Measurements from ENCODE around the gene KLHL17. TPM values are rescaled to one million over a fixed set of nuclear protein-coding genes. Genes with fewer than 3 reads are reported as not detected.

KLHL17 gene
- total RNA-seq, 1 experiment from 2014 or later, result 58.8 TPM

DNA sequence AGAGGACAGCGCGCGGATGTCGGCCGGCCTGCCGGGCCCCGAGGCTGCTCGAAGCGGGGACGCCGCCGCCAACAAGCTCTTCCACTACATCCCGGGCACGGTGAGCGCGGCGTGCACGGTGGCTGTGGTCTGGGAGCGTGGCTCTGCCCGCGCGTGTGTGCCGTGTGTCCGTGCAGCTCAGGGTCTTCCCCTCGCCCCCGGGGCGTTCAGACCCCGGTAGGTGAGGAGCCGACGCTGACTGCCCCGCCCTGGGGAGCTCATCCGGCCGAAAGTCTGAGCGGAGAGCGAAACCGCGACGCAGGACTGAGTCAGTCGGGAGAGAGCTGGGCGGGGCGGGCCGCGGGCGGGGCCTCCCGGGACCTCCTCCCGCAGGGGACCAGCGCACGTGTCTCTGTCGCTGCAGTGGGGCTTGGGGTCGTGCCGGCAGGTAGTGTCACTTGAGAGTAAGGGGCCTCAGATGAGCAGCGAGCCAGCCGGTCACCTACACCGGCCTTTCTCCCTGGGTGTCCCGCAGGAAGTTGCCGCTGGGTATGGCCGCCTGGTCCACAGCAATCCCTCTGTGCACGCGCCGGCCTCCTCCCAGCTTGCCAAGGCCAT is 6.4 kb downstream of the KLHL17 start:
- no peaks in the 10 kb centered on the region for H3K27me3 ChIP-seq (ENCODE audit: control insufficient read depth, insufficient read depth, low read length)
- ChIA-PET POLR2A (interaction anchor here (0.6 to 0.9 kb wide), 3 partner anchors 9 to 1257 kb away, joined by 3 to 7 read pairs (median 5); no protein-coding TSS in a partner anchor), CTCF (no interaction called here)
- ATAC-seq (peak; percentile 89), DNase-seq (ENCODE audit: low read depth, low spot score) (no peak)
- peaks cover 13% of the 10 kb centered on the region for H3K4me1 ChIP-seq (ENCODE audit: control insufficient read depth, insufficient read depth, low read length)
- BruUV-seq (replicated peaks), result no TSS peak
- H3K36me3 ChIP-seq (ENCODE audit: control insufficient read depth, insufficient read depth, low read length), result no peaks in the 10 kb centered on the region
- intact Hi-C loops (cut with micrococcal nuclease; ENCODE audit: unreplicated experiment) (no loop called here), in situ Hi-C loops (cut with HindIII; ENCODE audit: low pct_unique_long_range_greater_than_20kb, low sequenced_read_pairs) (no loop called here)
- H3K9me3 ChIP-seq (ENCODE audit: control insufficient read depth, insufficient read depth, low read depth, low read length), result no peaks in the 10 kb centered on the region
- peak overlapping the region; percentile 59 to 68 for H3K4me3 ChIP-seq (ENCODE audit: low read depth in 2 of 2, low read length in 2 of 2)
- TF ChIP-seq POLR2AphosphoS5 (IDR thresholded peaks at IDR 0.05; ENCODE audit: low read depth, low read length) (peak; percentile 36; the same call in 1 of the 2 replicates), REST (IDR thresholded peaks at IDR 0.05; ENCODE audit: insufficient read depth in 1 of 2, low read depth in 2 of 2, low read length in 1 of 2) (peak in 1 of 2 experiments; percentile 57; a peak in 1 of 4 replicates), TCF7L2 (IDR thresholded peaks at IDR 0.05; ENCODE audit: low read depth, low read length) (no peak), SIN3A (IDR thresholded peaks at IDR 0.05; ENCODE audit: borderline replicate concordance, insufficient read depth, low read depth, low read length) (peak; percentile 55; the same call in 1 of the 2 replicates)
- TF ChIP-seq, protein P1, sequence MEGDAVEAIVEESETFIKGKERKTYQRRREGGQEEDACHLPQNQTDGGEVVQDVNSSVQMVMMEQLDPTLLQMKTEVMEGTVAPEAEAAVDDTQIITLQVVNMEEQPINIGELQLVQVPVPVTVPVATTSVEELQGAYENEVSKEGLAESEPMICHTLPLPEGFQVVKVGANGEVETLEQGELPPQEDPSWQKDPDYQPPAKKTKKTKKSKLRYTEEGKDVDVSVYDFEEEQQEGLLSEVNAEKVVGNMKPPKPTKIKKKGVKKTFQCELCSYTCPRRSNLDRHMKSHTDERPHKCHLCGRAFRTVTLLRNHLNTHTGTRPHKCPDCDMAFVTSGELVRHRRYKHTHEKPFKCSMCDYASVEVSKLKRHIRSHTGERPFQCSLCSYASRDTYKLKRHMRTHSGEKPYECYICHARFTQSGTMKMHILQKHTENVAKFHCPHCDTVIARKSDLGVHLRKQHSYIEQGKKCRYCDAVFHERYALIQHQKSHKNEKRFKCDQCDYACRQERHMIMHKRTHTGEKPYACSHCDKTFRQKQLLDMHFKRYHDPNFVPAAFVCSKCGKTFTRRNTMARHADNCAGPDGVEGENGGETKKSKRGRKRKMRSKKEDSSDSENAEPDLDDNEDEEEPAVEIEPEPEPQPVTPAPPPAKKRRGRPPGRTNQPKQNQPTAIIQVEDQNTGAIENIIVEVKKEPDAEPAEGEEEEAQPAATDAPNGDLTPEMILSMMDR (IDR thresholded peaks at IDR 0.05), result no peak
- H3K27ac ChIP-seq (ENCODE audit: low read length), result peak overlapping the region; percentile 84

- H3K4me1 ChIP-seq (ENCODE audit: control insufficient read depth, insufficient read depth, low read length), result peaks cover 13% of the 10 kb centered on the region
- no peaks in the 10 kb centered on the region for H3K36me3 ChIP-seq (ENCODE audit: control insufficient read depth, insufficient read depth, low read length)
- CTCF ChIA-PET, result no interaction called here
- peak overlapping the region; percentile 18 for H3K27ac ChIP-seq (ENCODE audit: low read length)
- in situ Hi-C loops (cut with HindIII; ENCODE audit: low pct_unique_long_range_greater_than_20kb, low sequenced_read_pairs), result no loop called here
- ATAC-seq (no peak), DNase-seq (ENCODE audit: low read depth, low spot score) (no peak)
- TF ChIP-seq REST (IDR thresholded peaks at IDR 0.05; ENCODE audit: insufficient read depth in 1 of 2, low read depth in 2 of 2, low read length in 1 of 2), result no peak
- no peak for TF ChIP-seq SIN3A (IDR thresholded peaks at IDR 0.05; ENCODE audit: borderline replicate concordance, insufficient read depth, low read depth, low read length)
- TF ChIP-seq, protein P1 (IDR thresholded peaks at IDR 0.05), result no peak
- TF ChIP-seq POLR2AphosphoS5 (IDR thresholded peaks at IDR 0.05; ENCODE audit: low read depth, low read length), result no peak
- TF ChIP-seq TCF7L2 (IDR thresholded peaks at IDR 0.05; ENCODE audit: low read depth, low read length), result no peak
- no TSS peak for BruUV-seq (replicated peaks)
- intact Hi-C loops (cut with micrococcal nuclease; ENCODE audit: unreplicated experiment), result no loop called here
- H3K4me3 ChIP-seq (ENCODE audit: low read depth in 2 of 2, low read length in 2 of 2), result peak overlapping the region; percentile 59 to 68; a peak in 3 of 4 replicates
- H3K27me3 ChIP-seq (ENCODE audit: control insufficient read depth, insufficient read depth, low read length), result no peaks in the 10 kb centered on the region
- no peaks in the 10 kb centered on the region for H3K9me3 ChIP-seq (ENCODE audit: control insufficient read depth, insufficient read depth, low read depth, low read length)
- POLR2A ChIA-PET, result interaction anchor here (0.9 kb wide), 1 partner anchor 8 kb away, joined by 3 read pairs; no protein-coding TSS in a partner anchor
Observed at GRCh38 chr1:967466-968343, 7.3 kb downstream of the KLHL17 start.
